22Rv1 (cell line): ENCODE data around the gene PRDM16.

Experiments used
- H3K27ac ChIP-seq: fragments of 450-650 bp; 2 replicates; pipeline ENCODE4 v1.5.1; 2017
- ZFX ChIP-seq: fragments of 450-650 bp; IDR thresholded peaks from 2 replicates; pipeline ENCODE4 v1.6.1; 2017; ENCODE audit warnings: antibody characterized with exemption, borderline replicate concordance
- TF ChIP-seq, protein P1 (sequence below): fragments of 450-650 bp; IDR thresholded peaks from 2 replicates; pipeline ENCODE4 v1.5.1; 2017; ENCODE audit warnings: mild to moderate bottlenecking

The PRDM16 gene

DNA sequence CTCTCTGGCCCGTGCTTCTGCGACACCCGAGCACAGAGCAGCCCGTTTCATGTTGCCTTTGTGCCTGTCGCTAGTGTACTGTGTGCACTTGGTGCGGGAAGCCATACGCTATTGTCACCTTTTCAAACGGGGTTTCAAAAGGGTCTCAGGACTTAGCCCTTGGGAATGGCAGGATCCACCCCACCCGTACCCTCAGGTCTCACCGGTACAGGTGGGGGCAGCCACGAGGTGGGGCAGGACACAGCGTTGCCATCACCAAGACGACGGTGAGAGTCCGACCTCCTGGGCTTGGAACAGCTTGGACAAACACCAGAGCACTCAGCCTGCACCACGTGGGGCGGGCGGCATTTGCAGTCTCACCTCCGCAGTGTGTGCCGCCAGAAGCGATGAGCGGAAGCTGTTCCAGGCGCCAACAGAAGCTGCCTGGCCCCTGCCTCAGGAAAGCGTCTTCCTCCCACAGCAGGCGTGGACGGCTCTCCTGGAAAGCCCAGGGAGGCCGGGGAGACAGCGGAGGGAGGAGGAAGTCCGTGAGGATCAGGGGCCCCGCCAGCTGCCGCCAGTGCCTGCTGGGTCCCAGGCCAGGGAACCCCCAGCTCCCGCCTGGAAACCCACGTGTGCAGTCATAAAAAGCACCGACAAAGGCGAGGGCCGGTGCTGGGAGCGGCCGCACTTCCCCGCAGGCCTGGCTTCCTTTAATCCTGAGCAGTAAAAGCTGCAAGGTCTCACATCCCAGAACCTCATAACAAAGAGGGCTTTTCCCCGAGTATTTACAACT, 254.2 kb downstream of the PRDM16 start:
- no peak for TF ChIP-seq ZFX
- TF ChIP-seq, protein P1, sequence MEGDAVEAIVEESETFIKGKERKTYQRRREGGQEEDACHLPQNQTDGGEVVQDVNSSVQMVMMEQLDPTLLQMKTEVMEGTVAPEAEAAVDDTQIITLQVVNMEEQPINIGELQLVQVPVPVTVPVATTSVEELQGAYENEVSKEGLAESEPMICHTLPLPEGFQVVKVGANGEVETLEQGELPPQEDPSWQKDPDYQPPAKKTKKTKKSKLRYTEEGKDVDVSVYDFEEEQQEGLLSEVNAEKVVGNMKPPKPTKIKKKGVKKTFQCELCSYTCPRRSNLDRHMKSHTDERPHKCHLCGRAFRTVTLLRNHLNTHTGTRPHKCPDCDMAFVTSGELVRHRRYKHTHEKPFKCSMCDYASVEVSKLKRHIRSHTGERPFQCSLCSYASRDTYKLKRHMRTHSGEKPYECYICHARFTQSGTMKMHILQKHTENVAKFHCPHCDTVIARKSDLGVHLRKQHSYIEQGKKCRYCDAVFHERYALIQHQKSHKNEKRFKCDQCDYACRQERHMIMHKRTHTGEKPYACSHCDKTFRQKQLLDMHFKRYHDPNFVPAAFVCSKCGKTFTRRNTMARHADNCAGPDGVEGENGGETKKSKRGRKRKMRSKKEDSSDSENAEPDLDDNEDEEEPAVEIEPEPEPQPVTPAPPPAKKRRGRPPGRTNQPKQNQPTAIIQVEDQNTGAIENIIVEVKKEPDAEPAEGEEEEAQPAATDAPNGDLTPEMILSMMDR = no peak
- H3K27ac ChIP-seq = no peak overlapping the region

DNA sequence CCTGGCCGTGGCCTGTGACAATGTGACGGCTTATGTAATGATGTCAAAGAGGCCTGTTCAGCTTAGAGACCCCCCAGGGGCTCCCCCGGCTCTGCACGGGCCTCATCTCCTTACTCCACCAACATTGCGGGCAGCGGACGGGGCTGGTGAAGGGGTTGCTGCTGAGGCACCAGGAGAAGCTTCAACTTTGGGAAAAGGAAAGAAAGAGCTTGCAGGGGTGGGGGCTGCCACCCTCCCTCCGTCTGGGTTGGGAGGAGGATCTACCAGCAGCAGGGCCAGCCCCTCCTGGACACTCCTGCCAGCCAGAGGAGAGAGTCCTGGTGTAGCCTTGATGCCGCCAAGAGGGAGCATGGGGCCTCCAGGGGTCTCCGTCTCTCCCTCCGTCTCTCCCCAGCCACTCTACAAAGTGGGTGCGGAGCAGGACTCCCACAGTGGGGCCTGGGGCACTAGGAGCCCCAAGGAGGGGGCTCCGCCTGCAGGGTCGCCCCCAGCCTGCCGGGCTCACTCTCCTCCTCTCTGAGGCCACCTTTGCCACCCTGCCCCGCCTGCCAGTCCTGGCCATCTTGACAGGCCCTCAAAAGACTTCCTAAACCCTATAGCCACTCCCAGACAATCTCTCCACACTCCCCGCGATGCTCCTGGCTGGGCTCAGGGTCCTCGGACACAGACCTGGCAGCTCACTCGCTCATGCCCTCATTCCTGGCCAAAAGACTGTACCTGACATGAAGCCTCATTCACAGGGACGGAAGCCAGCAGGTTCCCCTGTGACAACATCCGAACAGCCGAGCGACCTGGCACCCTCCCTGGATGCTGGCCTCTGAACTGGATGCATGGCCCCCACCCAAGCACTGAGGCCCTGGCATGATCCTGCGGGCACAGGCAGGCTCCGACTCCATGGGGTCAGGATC, 255.0 kb downstream of the PRDM16 start:
- TF ChIP-seq, protein P1 = no peak
- TF ChIP-seq ZFX = no peak
- H3K27ac ChIP-seq = no peak overlapping the region

DNA sequence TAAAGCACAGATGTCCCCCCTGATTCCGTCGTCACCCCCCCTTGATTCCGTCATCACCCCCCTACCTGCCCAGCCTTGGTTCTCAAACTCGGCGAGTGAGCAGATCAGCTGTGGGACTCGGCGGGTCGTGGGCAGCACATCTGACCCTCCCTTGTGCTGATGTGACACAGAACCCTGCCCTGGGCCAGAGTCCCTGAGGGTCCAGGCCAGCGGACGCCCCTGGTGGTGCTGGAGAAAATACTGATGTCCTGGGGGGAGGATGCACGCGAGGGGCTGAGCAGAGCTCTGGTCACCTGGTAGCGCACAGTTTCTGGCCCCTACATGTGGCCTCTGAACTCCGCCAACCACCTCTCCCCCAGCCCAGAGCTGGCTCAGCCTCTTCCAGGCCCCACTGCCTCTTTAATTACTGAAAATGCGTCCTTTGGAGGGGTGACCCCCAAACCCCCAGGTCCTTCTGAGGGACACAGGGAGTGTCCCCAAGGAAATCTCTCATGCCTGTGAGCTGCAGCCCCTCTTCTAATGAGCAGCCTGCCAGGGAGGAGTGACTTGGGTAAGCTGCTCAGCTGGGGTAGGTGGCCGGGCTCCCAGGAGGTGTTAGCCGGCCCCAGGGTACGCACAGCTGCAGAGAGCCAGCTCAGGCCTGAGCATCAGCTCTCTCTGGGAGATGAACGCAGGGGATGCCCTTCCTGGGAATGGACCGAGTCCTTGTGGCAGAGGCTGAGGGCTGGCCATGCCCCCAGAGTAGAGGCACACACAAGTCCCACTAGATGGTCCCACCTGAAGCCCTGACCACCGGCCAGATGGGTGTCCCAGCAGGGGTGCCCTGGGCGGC, 255.9 kb downstream of the PRDM16 start:
- TF ChIP-seq, protein P1 = no peak
- no peak for TF ChIP-seq ZFX
- no peak overlapping the region for H3K27ac ChIP-seq

DNA sequence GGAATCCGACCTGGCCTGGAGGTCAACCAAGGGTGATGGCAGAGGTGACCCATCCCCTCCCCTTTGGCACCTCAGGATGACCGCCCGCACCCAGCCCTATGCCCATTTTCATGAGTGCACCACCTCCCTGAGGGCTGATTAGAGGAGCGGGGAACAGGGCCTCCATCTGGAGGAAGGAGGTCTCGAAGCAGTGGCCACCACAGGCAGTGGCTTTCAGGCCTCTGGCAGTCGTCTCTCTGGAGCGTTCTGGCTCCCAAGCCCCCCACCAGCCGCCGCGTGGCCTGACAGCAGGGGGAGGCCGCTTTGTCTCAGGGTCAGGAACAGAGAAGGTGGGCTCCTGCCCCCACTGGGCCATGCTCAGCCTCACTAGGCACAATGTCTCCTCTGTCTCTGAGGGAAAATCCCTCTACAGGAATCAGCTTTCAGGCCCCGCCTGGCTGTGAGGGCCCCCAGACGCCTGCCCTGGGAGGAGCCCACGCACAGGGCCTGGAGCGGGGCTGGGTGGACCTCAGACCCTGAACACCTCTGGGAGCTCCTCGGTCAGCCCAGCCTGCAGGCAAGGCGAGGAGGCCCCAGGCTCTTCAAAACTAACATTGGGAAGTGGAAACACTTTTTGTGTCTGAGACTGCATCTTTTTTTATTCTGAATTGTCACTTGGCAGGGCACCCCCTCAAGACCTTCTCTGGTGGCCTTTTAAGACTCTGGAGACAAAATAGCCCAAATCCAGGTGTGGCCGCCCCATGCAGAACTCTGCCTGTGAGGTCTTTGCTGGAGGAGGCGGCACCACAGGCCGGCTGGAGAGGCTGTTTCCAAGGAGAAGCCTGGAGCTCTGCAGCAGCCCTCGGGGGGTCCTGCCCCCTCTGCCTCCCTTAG, 257.7 kb downstream of the PRDM16 start:
- no peak for TF ChIP-seq ZFX
- TF ChIP-seq, protein P1 = no peak
- H3K27ac ChIP-seq = no peak overlapping the region

DNA sequence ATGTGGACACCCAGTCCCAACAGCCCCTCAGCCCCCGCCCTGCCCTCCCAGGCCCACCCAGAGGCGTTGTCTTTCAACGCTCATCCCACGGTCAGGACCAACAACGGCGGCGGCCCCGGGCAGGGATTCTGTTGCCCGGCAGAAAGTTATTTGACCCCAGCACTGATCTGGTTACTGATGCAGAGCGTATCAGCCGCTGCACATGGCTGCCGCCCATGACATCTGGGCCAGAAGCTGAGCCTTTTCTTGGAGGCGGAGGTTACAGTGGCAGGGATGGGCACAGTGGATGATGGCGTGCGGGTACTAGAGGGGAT, 258.3 kb downstream of the PRDM16 start:
- no peak for TF ChIP-seq ZFX
- TF ChIP-seq, protein P1 = no peak
- no peak overlapping the region for H3K27ac ChIP-seq

DNA sequence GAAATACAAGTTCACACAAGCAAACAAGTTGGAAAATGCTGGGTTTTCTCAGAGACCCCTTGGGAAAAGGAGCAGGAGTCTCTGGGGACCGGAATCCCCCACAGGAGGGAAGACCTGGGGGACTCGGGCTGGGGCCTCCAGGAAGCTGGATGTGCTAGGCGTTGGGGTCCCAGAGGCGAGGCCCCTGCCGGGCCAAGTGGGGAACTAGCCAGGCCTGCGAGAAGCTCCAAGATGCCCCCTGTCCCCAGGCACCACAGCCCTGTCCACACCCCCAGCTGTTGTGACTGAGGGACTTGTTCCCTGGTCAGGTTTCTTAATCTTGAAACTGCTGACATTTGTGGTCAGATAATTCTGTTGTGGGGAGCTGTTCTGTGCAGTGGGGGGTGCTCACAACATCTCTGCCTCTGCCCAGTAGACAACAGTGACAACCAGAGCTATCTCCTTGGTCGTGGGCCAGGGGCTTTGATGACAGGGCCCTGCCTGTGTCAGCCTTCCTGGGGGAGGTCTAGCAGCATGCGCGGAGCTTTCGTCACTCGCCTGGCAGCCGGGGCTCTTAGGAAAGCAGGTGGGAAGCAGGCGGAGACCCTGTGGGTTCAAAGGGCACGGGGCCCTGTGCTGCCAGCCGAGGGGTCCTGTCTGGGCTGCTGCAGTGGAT, 259.1 kb downstream of the PRDM16 start:
- TF ChIP-seq, protein P1 = no peak
- TF ChIP-seq ZFX = no peak
- no peak overlapping the region for H3K27ac ChIP-seq
